H9 (cell line): ENCODE data around the gene DIP2C. TPM values are rescaled to one million over a fixed set of nuclear protein-coding genes. Genes with fewer than 3 reads are reported as not detected.

Source experiments
- DNase-seq: peaks from one replicate; pipeline ENCODE4 v3.0.0-alpha.2; 2017
- H2AFZ ChIP-seq: one replicate; pipeline ENCODE4 v1.6.1; 2013; ENCODE audit warnings: mild to moderate bottlenecking, low read length, control low read depth, moderate library complexity
- H2AK5ac ChIP-seq: 2 replicates; pipeline ENCODE4 v1.6.1; 2013; ENCODE audit warnings: low read length, control low read depth, mixed read lengths; ENCODE audit not compliant: insufficient read length
- H2BK120ac ChIP-seq: one replicate; pipeline ENCODE4 v1.6.1; 2013; ENCODE audit warnings: low read depth, mild to moderate bottlenecking, low read length, control low read depth, inconsistent platforms; ENCODE audit not compliant: poor library complexity, severe bottlenecking
- H2BK12ac ChIP-seq: 2 replicates; pipeline ENCODE4 v1.6.1; 2013; ENCODE audit warnings: low read length, control low read depth, mixed read lengths, low read depth; ENCODE audit not compliant: insufficient read length
- H2BK15ac ChIP-seq: 2 replicates; pipeline ENCODE4 v1.6.1; 2013; ENCODE audit warnings: low read depth, low read length, control low read depth
- H2BK20ac ChIP-seq: one replicate; pipeline ENCODE4 v1.6.1; 2013; ENCODE audit warnings: low read depth, mild to moderate bottlenecking, low read length, control low read depth, inconsistent platforms; ENCODE audit not compliant: poor library complexity, severe bottlenecking
- H2BK5ac ChIP-seq: 2 replicates; pipeline ENCODE4 v1.6.1; 2013; ENCODE audit warnings: low read length, control low read depth, mixed read lengths; ENCODE audit not compliant: insufficient read length
- H3K14ac ChIP-seq: 2 replicates; pipeline ENCODE4 v1.6.1; 2013; ENCODE audit warnings: low read length, control low read depth; ENCODE audit not compliant: insufficient read depth
- H3K18ac ChIP-seq: 2 replicates; pipeline ENCODE4 v1.6.1; 2013; ENCODE audit warnings: low read depth, mild to moderate bottlenecking, mixed read lengths, low read length, control low read depth; ENCODE audit not compliant: insufficient read length
- H3K23ac ChIP-seq: 2 replicates; pipeline ENCODE4 v1.6.1; 2013; ENCODE audit warnings: low read length, control low read depth, mixed read lengths, low read depth; ENCODE audit not compliant: insufficient read length
- H3K23me2 ChIP-seq: 2 replicates; pipeline ENCODE4 v1.6.1; 2013; ENCODE audit warnings: low read depth, mild to moderate bottlenecking, mixed read lengths, low read length, control low read depth; ENCODE audit not compliant: insufficient read length, poor library complexity, severe bottlenecking
- H3K27ac ChIP-seq: 2 replicates; pipeline ENCODE4 v1.5.1; 2013; ENCODE audit warnings: low read length, control low read depth, mixed read lengths, low read depth; ENCODE audit not compliant: insufficient read length
- H3K27me3 ChIP-seq: 2 replicates; pipeline ENCODE4 v1.6.1; 2013; ENCODE audit warnings: low read length, control low read depth, inconsistent platforms; ENCODE audit not compliant: insufficient read depth
- H3K4ac ChIP-seq: 2 replicates; pipeline ENCODE4 v1.6.1; 2013; ENCODE audit warnings: low read depth, mild to moderate bottlenecking, control low read depth, inconsistent platforms, low read length, moderate library complexity
- H3K4me1 ChIP-seq: 2 replicates; pipeline ENCODE4 v1.6.1; 2013; ENCODE audit warnings: low read length, control low read depth, inconsistent platforms; ENCODE audit not compliant: insufficient read depth
- H3K4me2 ChIP-seq: 2 replicates; pipeline ENCODE4 v1.6.1; 2013; ENCODE audit warnings: low read length, control low read depth, mixed read lengths; ENCODE audit not compliant: insufficient read length, insufficient read depth
- H3K56ac ChIP-seq: 2 replicates; pipeline ENCODE4 v1.6.1; 2013; ENCODE audit warnings: low read depth, mild to moderate bottlenecking, mixed read lengths, low read length, control low read depth; ENCODE audit not compliant: insufficient read length
- H3K79me1 ChIP-seq: 2 replicates; pipeline ENCODE4 v1.6.1; 2013; ENCODE audit warnings: low read depth, mild to moderate bottlenecking, moderate library complexity, low read length, control low read depth, inconsistent platforms; ENCODE audit not compliant: insufficient read depth, poor library complexity, severe bottlenecking
- H3K79me2 ChIP-seq: 2 replicates; pipeline ENCODE4 v1.6.1; 2013; ENCODE audit warnings: low read length, control low read depth, inconsistent platforms; ENCODE audit not compliant: insufficient read depth
- H3K9ac ChIP-seq: 2 replicates; pipeline ENCODE4 v1.6.1; 2013; ENCODE audit warnings: low read length, control low read depth, mixed read lengths; ENCODE audit not compliant: insufficient read length; ENCODE audit errors: extremely low read depth
- H3K9me3 ChIP-seq: one replicate; pipeline ENCODE4 v1.6.1; 2013; ENCODE audit warnings: low read depth, low read length, inconsistent platforms; ENCODE audit not compliant: control insufficient read depth
- H3T11ph ChIP-seq: one replicate; pipeline ENCODE4 v1.6.1; 2013; ENCODE audit warnings: mild to moderate bottlenecking, low read length, control low read depth, inconsistent platforms
- H4K20me1 ChIP-seq: one replicate; pipeline ENCODE4 v1.6.1; 2013; ENCODE audit not compliant: control insufficient read depth, insufficient read length, insufficient read depth
- H4K5ac ChIP-seq: 2 replicates; pipeline ENCODE4 v1.6.1; 2013; ENCODE audit warnings: low read depth, mild to moderate bottlenecking, mixed read lengths, low read length, control low read depth; ENCODE audit not compliant: insufficient read length
- H4K8ac ChIP-seq: replicated peaks from 2 replicates; pipeline ENCODE4 v1.6.1; 2013; ENCODE audit warnings: low read length, control low read depth, mixed read lengths, low read depth; ENCODE audit not compliant: insufficient read length
- H4K91ac ChIP-seq: 2 replicates; pipeline ENCODE4 v1.6.1; 2013; ENCODE audit warnings: low read depth, mild to moderate bottlenecking, moderate library complexity, mixed read lengths, low read length, control low read depth; ENCODE audit not compliant: insufficient read length
- H3K27ac Mint-ChIP-seq, 3 experiments: 2 replicates in 2 of 3; 3 replicates in 1 of 3; pipeline ENCODE4 v1.8.0; 2020 to 2021; ENCODE audit warnings: mixed read lengths in 3 of 3, mild to moderate bottlenecking in 1 of 3, moderate library complexity in 1 of 3
- H3K27me3 Mint-ChIP-seq: 2 replicates; pipeline ENCODE4 v1.8.0; 2021; ENCODE audit warnings: low read depth, mild to moderate bottlenecking, moderate library complexity, mixed read lengths
- H3K36me3 Mint-ChIP-seq, 3 experiments: 2 replicates in 2 of 3; 3 replicates in 1 of 3; pipeline ENCODE4 v1.8.0; 2020 to 2021; ENCODE audit warnings: low read depth in 3 of 3, mixed read lengths in 3 of 3; ENCODE audit not compliant: insufficient read depth in 1 of 3
- H3K4me1 Mint-ChIP-seq, 2 experiments: 2 replicates each; pipeline ENCODE4 v1.8.0; 2020; ENCODE audit warnings: mixed read lengths in 2 of 2
- H3K4me3 Mint-ChIP-seq, 2 experiments: 2 replicates in 1 of 2; 3 replicates in 1 of 2; pipeline ENCODE4 v1.8.0; 2020 to 2021; ENCODE audit warnings: mild to moderate bottlenecking in 2 of 2, mixed read lengths in 2 of 2, moderate library complexity in 1 of 2
- H3K9me3 Mint-ChIP-seq, 2 experiments: 2 replicates in 1 of 2; 3 replicates in 1 of 2; pipeline ENCODE4 v1.8.0; 2020; ENCODE audit warnings: mild to moderate bottlenecking in 2 of 2, mixed read lengths in 2 of 2, moderate library complexity in 1 of 2
- CTCF ChIP-seq: fragments of 200-600 bp; sonication (generic); conservative IDR thresholded peaks from 3 replicates; pipeline ENCODE4 v1.8.0; 2021; ENCODE audit warnings: antibody characterized with exemption, mild to moderate bottlenecking
- WGBS: extraction: QIAGEN DNeasy Blood & Tissue Kit; methylation state at CpG from one replicate; pipeline ENCODE4 v1.1.7; 2013; ENCODE audit warnings: missing lambda C conversion rate, low lambda C conversion rate, mixed read lengths; ENCODE audit not compliant: insufficient read length; ENCODE audit errors: extremely low coverage; 5-methylcytosine and 5-hydroxymethylcytosine counted together
- total RNA-seq: library from RNA; stranded (reverse); gene quantifications from 2 replicates; pipeline ENCODE4 v1.2.1, GENCODE V29; 2021

The DIP2C gene
- total RNA-seq, 1 experiment from 2014 or later, result 7.9 TPM

GRCh38 chr10:387593-387891 is 301.9 kb downstream of the DIP2C start:
- no peaks in the 10 kb centered on the region for H4K20me1 ChIP-seq
- no peaks in the 10 kb centered on the region for H3K4me1 ChIP-seq
- H3K9me3 ChIP-seq, result no peaks in the 10 kb centered on the region
- H3K79me2 ChIP-seq, result no peaks in the 10 kb centered on the region
- no peak overlapping the region for H3K4me2 ChIP-seq
- no peak overlapping the region for H3K27ac ChIP-seq
- no peaks in the 10 kb centered on the region for H3K79me1 ChIP-seq
- no peak overlapping the region for H2AFZ ChIP-seq
- H3K27me3 ChIP-seq, result no peaks in the 10 kb centered on the region
- H3K23ac ChIP-seq, result no peak overlapping the region
- H4K91ac ChIP-seq, result no peak overlapping the region
- DNase-seq, result no peak
- no CpG with 5 or more reads among the region's 5 CpGs for WGBS
- H4K5ac ChIP-seq, result no peak overlapping the region
- no peak overlapping the region for H3K9ac ChIP-seq
- no peak overlapping the region for H3T11ph ChIP-seq
- H3K4me3 Mint-ChIP-seq, result no peak overlapping the region
- no peaks in the 10 kb centered on the region for H3K4me1 Mint-ChIP-seq
- peaks cover 8 to 18% (median 18%) of the 10 kb centered on the region in 3 experiments; a peak in 6 of 7 replicates for H3K36me3 Mint-ChIP-seq
- H2BK5ac ChIP-seq, result no peak overlapping the region
- no peaks in the 10 kb centered on the region for H3K23me2 ChIP-seq
- no peak overlapping the region for H2BK20ac ChIP-seq
- no peak overlapping the region for H3K18ac ChIP-seq
- H3K27me3 Mint-ChIP-seq, result no peaks in the 10 kb centered on the region
- 0 out of 5 replicates have a peak, but pooled peaks cover 0 to 2% of the 10 kb centered on the region in 2 experiments for H3K9me3 Mint-ChIP-seq
- no peak for TF ChIP-seq CTCF
- H2BK15ac ChIP-seq, result no peak overlapping the region
- H2BK120ac ChIP-seq, result no peak overlapping the region
- no peak overlapping the region; a peak in 1 of 7 replicates for H3K27ac Mint-ChIP-seq
- no peak overlapping the region for H3K56ac ChIP-seq
- no peak overlapping the region for H2AK5ac ChIP-seq
- H2BK12ac ChIP-seq, result no peak overlapping the region
- H3K4ac ChIP-seq, result no peak overlapping the region
- no peak overlapping the region for H4K8ac ChIP-seq
- H3K14ac ChIP-seq, result no peak overlapping the region
